Fibroblast of pulmonary artery (primary cell): ENCODE results near the gene PXMP2.

Experiments used
- DNase-seq: peaks from one replicate; pipeline ENCODE4 v3.0.0-alpha.2; 2010; ENCODE audit warnings: low read depth
- H3K4me3 ChIP-seq: replicated peaks from 2 replicates; pipeline ENCODE4 v1.5.1; 2011; ENCODE audit warnings: low read depth, mild to moderate bottlenecking, control low read depth, low read length, moderate library complexity
- CTCF ChIP-seq: IDR thresholded peaks from 2 replicates; pipeline ENCODE4 v1.5.1; 2011; ENCODE audit warnings: mild to moderate bottlenecking, control low read depth, low read length, inconsistent platforms; ENCODE audit errors: missing control alignments

Gene PXMP2

DNA sequence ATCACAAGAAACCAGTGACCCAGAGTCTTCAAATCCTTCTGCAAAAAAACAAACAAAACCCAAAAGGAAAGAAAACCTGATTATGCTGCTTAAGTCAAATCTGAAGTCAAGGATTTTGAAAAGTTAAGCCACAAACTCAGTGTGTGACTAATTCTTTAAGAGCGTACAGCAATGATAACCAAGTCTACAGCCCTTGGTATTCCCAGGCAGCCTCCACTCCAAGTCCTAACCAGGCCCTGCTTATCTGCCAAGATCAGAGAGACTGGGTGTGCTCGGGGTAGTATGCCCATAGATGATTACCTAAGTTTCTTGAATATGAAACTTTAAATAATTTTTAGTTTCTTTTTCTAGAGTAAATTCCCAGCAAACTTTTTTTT lies 36.4 kb downstream of the PXMP2 start:
- no peak for TF ChIP-seq CTCF
- peak; percentile 42 for DNase-seq
- H3K4me3 ChIP-seq: no peak overlapping the region

GRCh38 chr12:132724506-132725241 lies 37.3 kb downstream of the PXMP2 start:
- no peak overlapping the region for H3K4me3 ChIP-seq
- no peak for TF ChIP-seq CTCF
- no peak for DNase-seq

GRCh38 chr12:132726386-132726785 lies 39.0 kb downstream of the PXMP2 start:
- no peak overlapping the region for H3K4me3 ChIP-seq
- no peak for DNase-seq
- no peak for TF ChIP-seq CTCF

- H3K4me3 ChIP-seq: no peak overlapping the region
- DNase-seq: no peak
- no peak for TF ChIP-seq CTCF
Measured at GRCh38 chr12:132727091-132727794, 39.9 kb downstream of the PXMP2 start.

GRCh38 chr12:132728502-132728901 lies 41.1 kb downstream of the PXMP2 start:
- no peak for DNase-seq
- H3K4me3 ChIP-seq: no peak overlapping the region
- no peak for TF ChIP-seq CTCF

DNA sequence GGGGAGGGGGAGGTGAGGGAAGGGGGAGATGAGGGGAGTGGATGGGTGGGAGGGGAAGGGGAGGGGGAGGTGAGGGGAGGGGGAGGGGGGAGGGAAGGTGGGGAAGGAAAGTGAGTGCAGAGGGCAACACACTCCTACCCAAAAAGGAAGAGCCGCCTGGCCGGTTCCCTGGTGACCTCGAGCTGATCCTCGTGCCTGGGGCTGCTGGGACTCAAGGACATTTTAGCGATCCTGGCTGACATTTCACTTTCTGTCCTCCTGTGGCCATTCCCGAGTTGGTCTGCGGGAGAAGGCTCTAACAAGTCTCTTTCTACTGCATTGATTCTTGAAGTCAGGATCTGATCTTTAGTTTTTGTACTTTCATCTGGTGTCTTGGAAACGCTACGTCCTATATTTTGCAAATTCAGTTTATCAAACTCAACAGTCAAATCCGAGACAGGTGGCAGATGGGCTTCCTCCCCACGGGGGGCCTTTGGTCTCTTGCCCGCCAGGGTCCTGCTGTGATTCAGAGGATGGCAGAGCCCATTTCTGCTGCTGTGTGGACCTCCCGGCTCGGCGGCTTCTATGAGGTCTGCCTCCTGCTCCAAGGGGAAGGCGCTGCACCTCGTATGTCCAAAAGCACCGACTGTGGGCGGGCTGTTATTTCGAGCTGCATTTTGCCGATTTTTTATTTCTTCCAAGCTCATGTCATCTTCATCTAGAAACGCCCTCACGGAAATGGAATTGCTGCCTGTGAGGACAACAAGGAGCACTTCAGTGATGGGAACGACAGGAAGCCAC lies 42.3 kb downstream of the PXMP2 start:
- H3K4me3 ChIP-seq: no peak overlapping the region
- peak; percentile 26 for DNase-seq

More for the DNA sequence above, 42.3 kb downstream of the PXMP2 start:
- TF ChIP-seq CTCF: no peak
